Measurements from ENCODE around the gene CLCN6. TPM values are rescaled to one million over a fixed set of nuclear protein-coding genes. Genes with fewer than 3 reads are reported as not detected.
A peak's percentile ranks its signal among the peaks of the same experiment; 100 is the strongest.

The CLCN6 gene
- total RNA-seq, 2 donors from 2014 or later, result 7.0 to 23.7 TPM

- Histone ChIP-seq H3K36me3 (replicated peaks in 1 of 2; ENCODE audit: insufficient read depth in 1 of 2, low read depth in 2 of 2) (peaks cover 5 to 26% of the 10 kb centered on the region in 2 donors), H3K4me3 (no peak overlapping the region), H3K27ac (no peak overlapping the region), H3K9me3 (no peaks in the 10 kb centered on the region), H3K4me1 (no peaks in the 10 kb centered on the region), H3K27me3 (no peaks in the 10 kb centered on the region)
- intact Hi-C loops (cut with DNase I), result no loop called here
- WGBS, 2 donors, result 67 to 81% methylated on average over 17 to 19 of the region's 19 CpGs
- DNase-seq (no peak), ATAC-seq (no peak)
- TF ChIP-seq POLR2A (IDR thresholded peaks at IDR 0.05), result no peak
- TF ChIP-seq CTCF (IDR thresholded peaks at IDR 0.05), result no peak
These were observed 36.4 kb downstream of the CLCN6 start for GRCh38 chr1:11842154-11843041.

- intact Hi-C loops (cut with DNase I), result no loop called here
- Histone ChIP-seq H3K4me1 (no peaks in the 10 kb centered on the region), H3K36me3 (replicated peaks in 1 of 2; ENCODE audit: insufficient read depth in 1 of 2, low read depth in 2 of 2) (peaks cover 1 to 14% of the 10 kb centered on the region in 2 donors), H3K4me3 (no peak overlapping the region), H3K9me3 (no peaks in the 10 kb centered on the region), H3K27me3 (no peaks in the 10 kb centered on the region), H3K27ac (no peak overlapping the region)
- DNase-seq (no peak), ATAC-seq (no peak)
- WGBS, 2 donors, result 64 to 76% methylated on average over 5 of the region's 5 CpGs
- TF ChIP-seq CTCF (IDR thresholded peaks at IDR 0.05) (no peak), POLR2A (IDR thresholded peaks at IDR 0.05) (no peak)
These were observed 39.8 kb downstream of the CLCN6 start for GRCh38 chr1:11845641-11846335.

GRCh38 chr1:11847667-11848372 is 41.8 kb downstream of the CLCN6 start, which contains the start of gene NPPA:
TSS of gene NPPA (minus strand) at chr1:11847783. CDS start at chr1:11847684, 99 bp downstream.
- H3K36me3 ChIP-seq (replicated peaks in 1 of 2; ENCODE audit: insufficient read depth in 1 of 2, low read depth in 2 of 2), result peaks cover 0 to 3% of the 10 kb centered on the region in 2 donors

GRCh38 chr1:11848373-11848700 is 42.3 kb downstream of the CLCN6 start:
- Histone ChIP-seq H3K36me3 (replicated peaks in 1 of 2; ENCODE audit: insufficient read depth in 1 of 2, low read depth in 2 of 2) (peaks cover 0 to 3% of the 10 kb centered on the region in 2 donors), H3K27me3 (no peaks in the 10 kb centered on the region), H3K4me3 (no peak overlapping the region), H3K4me1 (no peaks in the 10 kb centered on the region), H3K9me3 (no peaks in the 10 kb centered on the region), H3K27ac (no peak overlapping the region)
- WGBS, 2 donors, result 80 to 88% methylated on average over 9 of the region's 9 CpGs
- no peak for ATAC-seq
- intact Hi-C loops (cut with DNase I), result no loop called here
- TF ChIP-seq POLR2A (IDR thresholded peaks at IDR 0.05), result no peak
- no peak for TF ChIP-seq CTCF (IDR thresholded peaks at IDR 0.05)
- DNase-seq, result no peak

More at GRCh38 chr1:11847667-11848372, 41.8 kb downstream of the CLCN6 start, which contains the start of gene NPPA:
- H3K27me3 ChIP-seq, result no peaks in the 10 kb centered on the region
- H3K27ac ChIP-seq, result no peak within 1 kb of the TSS
- H3K9me3 ChIP-seq, result no peaks in the 10 kb centered on the region
- intact Hi-C loops (cut with DNase I), result no loop called here
- WGBS, 2 donors, result 70 to 78% methylated on average over 13 to 18 of the region's 18 CpGs
- H3K4me3 ChIP-seq, result no peak within 1 kb of the TSS
- peak in 2 of 4 donors; percentile 32 for DNase-seq
- ATAC-seq, result no peak
- no peak for TF ChIP-seq CTCF (IDR thresholded peaks at IDR 0.05)
- TF ChIP-seq POLR2A (IDR thresholded peaks at IDR 0.05), result no peak
- no peaks in the 10 kb centered on the region for H3K4me1 ChIP-seq

Data from body of pancreas (tissue), 4 donors.